CD14-positive monocyte (primary cell): ENCODE measurements around the gene DGKI. TPM values are rescaled to one million over a fixed set of nuclear protein-coding genes. Genes with fewer than 3 reads are reported as not detected.

Experiments
- DNase-seq, 3 donors: peaks; one replicate each; pipeline ENCODE4 v3.0.0-alpha.2; 2011 to 2022
- H2AFZ ChIP-seq: 2 replicates; pipeline ENCODE4 v1.6.0; 2012; ENCODE audit warnings: mild to moderate bottlenecking, low read depth, low read length, inconsistent platforms; ENCODE audit not compliant: insufficient read depth, poor library complexity, severe bottlenecking
- H3K27ac ChIP-seq, 2 donors: 1 replicate in 1 of 2; 2 replicates in 1 of 2; pipeline ENCODE4 v1.5.1; 2012 to 2013; ENCODE audit warnings: low read length in 2 of 2, control low read depth in 1 of 2, inconsistent platforms in 1 of 2, low read depth in 1 of 2, mild to moderate bottlenecking in 1 of 2
- H3K27me3 ChIP-seq, 2 donors: one replicate each; pipeline versions ENCODE4 v1.6.0 to v1.6.1; 2011 to 2013; ENCODE audit warnings: low read length in 2 of 2; ENCODE audit not compliant: control insufficient read depth in 2 of 2, insufficient read depth in 2 of 2
- H3K36me3 ChIP-seq, 2 donors: replicated peaks in 1 of 2; 1 replicate in 1 of 2; 2 replicates in 1 of 2; pipeline versions ENCODE4 v1.5.1 to v1.6.1; 2012 to 2013; ENCODE audit warnings: low read length in 2 of 2, control low read depth in 1 of 2, inconsistent platforms in 1 of 2, mild to moderate bottlenecking in 1 of 2; ENCODE audit not compliant: insufficient read depth in 2 of 2, control insufficient read depth in 1 of 2
- H3K4me1 ChIP-seq, 2 donors: 1 replicate in 1 of 2; 2 replicates in 1 of 2; pipeline versions ENCODE4 v1.5.1 to v1.6.1; 2012 to 2013; ENCODE audit warnings: low read length in 2 of 2, control low read depth in 1 of 2, inconsistent platforms in 1 of 2, mild to moderate bottlenecking in 1 of 2, moderate library complexity in 1 of 2; ENCODE audit not compliant: insufficient read depth in 2 of 2, control insufficient read depth in 1 of 2
- H3K4me2 ChIP-seq: replicated peaks from 2 replicates; pipeline ENCODE3; 2012; ENCODE audit warnings: low read length, moderate library complexity, mild to moderate bottlenecking; ENCODE audit not compliant: poor library complexity, severe bottlenecking; ENCODE audit errors: extremely low read depth
- H3K4me3 ChIP-seq, 3 experiments: fragments of 200-600 bp in 1 of 3; sonication (generic) in 1 of 3; replicated peaks in 1 of 3; 1 replicate in 2 of 3; 2 replicates in 1 of 3; pipeline ENCODE4 v1.5.1; 2011 to 2013; ENCODE audit warnings: low read length in 3 of 3, mild to moderate bottlenecking in 3 of 3, control low read depth in 2 of 3, low read depth in 2 of 3, inconsistent platforms in 1 of 3, moderate library complexity in 1 of 3
- H3K79me2 ChIP-seq: 2 replicates; pipeline ENCODE4 v1.6.0; 2012; ENCODE audit warnings: mild to moderate bottlenecking, control low read depth, inconsistent platforms, low read length, moderate library complexity; ENCODE audit not compliant: insufficient read depth
- H3K9ac ChIP-seq: 2 replicates; pipeline ENCODE4 v1.6.0; 2017; ENCODE audit warnings: low read length, mild to moderate bottlenecking; ENCODE audit not compliant: insufficient read depth, poor library complexity, severe bottlenecking
- H3K9me3 ChIP-seq, 2 donors: replicated peaks in 1 of 2; 1 replicate in 1 of 2; 2 replicates in 1 of 2; pipeline versions ENCODE4 v1.5.1 to v1.6.1; 2012 to 2013; ENCODE audit warnings: low read length in 2 of 2, control low read depth in 1 of 2; ENCODE audit not compliant: control insufficient read depth in 1 of 2, insufficient read depth in 1 of 2
- H4K20me1 ChIP-seq: 2 replicates; pipeline ENCODE4 v1.6.0; 2012; ENCODE audit warnings: mild to moderate bottlenecking, low read length, control low read depth, moderate library complexity; ENCODE audit not compliant: insufficient read depth
- H3K27ac Mint-ChIP-seq, 7 donors: one replicate each; pipeline ENCODE4 v1.8.0; 2020; ENCODE audit warnings: mild to moderate bottlenecking in 7 of 7, mixed read lengths in 7 of 7, moderate library complexity in 6 of 7, inconsistent platforms in 2 of 7
- H3K27me3 Mint-ChIP-seq, 3 donors: one replicate each; pipeline ENCODE4 v1.8.0; 2021 to 2022; ENCODE audit warnings: low read depth in 3 of 3, mild to moderate bottlenecking in 3 of 3, mixed read lengths in 3 of 3, moderate library complexity in 3 of 3, inconsistent platforms in 1 of 3
- H3K36me3 Mint-ChIP-seq, 2 donors: one replicate each; pipeline ENCODE4 v1.8.0; 2020; ENCODE audit warnings: mixed read lengths in 2 of 2, inconsistent platforms in 1 of 2, mild to moderate bottlenecking in 1 of 2
- H3K4me1 Mint-ChIP-seq: one replicate; pipeline ENCODE4 v1.8.0; 2020; ENCODE audit warnings: mild to moderate bottlenecking, mixed read lengths
- H3K4me3 Mint-ChIP-seq, 2 donors: one replicate each; pipeline ENCODE4 v1.8.0; 2020; ENCODE audit warnings: mild to moderate bottlenecking in 2 of 2, mixed read lengths in 2 of 2, moderate library complexity in 1 of 2
- H3K9me3 Mint-ChIP-seq, 7 donors: one replicate each; pipeline ENCODE4 v1.8.0; 2020 to 2022; ENCODE audit warnings: mixed read lengths in 7 of 7, mild to moderate bottlenecking in 6 of 7, moderate library complexity in 6 of 7, inconsistent platforms in 2 of 7
- WGBS: methylation state at CpG from one replicate; pipeline ENCODE4 v1.1.5; 2013; ENCODE audit warnings: missing lambda C conversion rate; ENCODE audit not compliant: insufficient coverage; 5-methylcytosine and 5-hydroxymethylcytosine counted together
- intact Hi-C, 2 donors: fragments of 100-400 bp; cut with micrococcal nuclease; formaldehyde crosslinking; loops; one replicate each; pipeline versions ENCODE4 v1.15.0 to v1.15.1; 2023
- polyA plus RNA-seq, 3 donors: library from polyadenylated mRNA; depleted of rRNA in 1 of 3; unstranded in 2 of 3; stranded (reverse) in 1 of 3; fragments of 300-500 nt in 2 of 3; fragments of >200 nt in 1 of 3; fragmentation: Illumina TruSeq in 2 of 3; gene quantifications; 1 replicate in 2 of 3; 2 replicates in 1 of 3; pipeline ENCODE4 v1.2.3, GENCODE V29; 2012 to 2021
- TF ChIP-seq, protein P1 (sequence below): fragments of 200-600 bp; IDR thresholded peaks from one replicate; pipeline ENCODE4 v1.8.0; 2022; ENCODE audit warnings: antibody characterized with exemption, mild to moderate bottlenecking

Gene DGKI
- polyA plus RNA-seq, 3 donors: not detected

DNA sequence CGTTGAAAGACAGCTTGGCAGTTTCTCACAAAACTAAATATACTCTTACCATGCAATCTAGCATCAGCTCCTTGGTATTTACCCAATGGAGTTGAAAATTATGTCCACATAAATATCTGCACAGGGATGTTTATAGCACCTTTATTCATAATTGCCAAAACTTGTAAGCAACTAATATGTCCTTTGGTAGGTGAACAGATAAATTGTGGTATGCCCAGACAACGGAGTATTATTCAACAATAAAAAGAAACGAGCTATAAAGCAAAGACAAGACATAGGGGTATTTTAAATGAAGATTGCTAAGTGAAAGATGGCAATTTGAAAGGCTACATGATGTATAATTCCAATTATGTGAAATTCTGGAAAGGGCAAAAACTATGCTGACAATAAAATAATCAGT is 340.7 kb downstream of the DGKI start:
- H3K9me3 ChIP-seq: no peaks in the 10 kb centered on the region
- H3K4me1 Mint-ChIP-seq: no peaks in the 10 kb centered on the region
- no peak overlapping the region for H3K4me3 ChIP-seq
- H3K27me3 Mint-ChIP-seq: no peaks in the 10 kb centered on the region
- intact Hi-C loops: no loop called here
- no peak overlapping the region for H3K4me2 ChIP-seq
- TF ChIP-seq, protein P1, sequence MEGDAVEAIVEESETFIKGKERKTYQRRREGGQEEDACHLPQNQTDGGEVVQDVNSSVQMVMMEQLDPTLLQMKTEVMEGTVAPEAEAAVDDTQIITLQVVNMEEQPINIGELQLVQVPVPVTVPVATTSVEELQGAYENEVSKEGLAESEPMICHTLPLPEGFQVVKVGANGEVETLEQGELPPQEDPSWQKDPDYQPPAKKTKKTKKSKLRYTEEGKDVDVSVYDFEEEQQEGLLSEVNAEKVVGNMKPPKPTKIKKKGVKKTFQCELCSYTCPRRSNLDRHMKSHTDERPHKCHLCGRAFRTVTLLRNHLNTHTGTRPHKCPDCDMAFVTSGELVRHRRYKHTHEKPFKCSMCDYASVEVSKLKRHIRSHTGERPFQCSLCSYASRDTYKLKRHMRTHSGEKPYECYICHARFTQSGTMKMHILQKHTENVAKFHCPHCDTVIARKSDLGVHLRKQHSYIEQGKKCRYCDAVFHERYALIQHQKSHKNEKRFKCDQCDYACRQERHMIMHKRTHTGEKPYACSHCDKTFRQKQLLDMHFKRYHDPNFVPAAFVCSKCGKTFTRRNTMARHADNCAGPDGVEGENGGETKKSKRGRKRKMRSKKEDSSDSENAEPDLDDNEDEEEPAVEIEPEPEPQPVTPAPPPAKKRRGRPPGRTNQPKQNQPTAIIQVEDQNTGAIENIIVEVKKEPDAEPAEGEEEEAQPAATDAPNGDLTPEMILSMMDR: no peak
- 67% methylated on average over 1 of the region's 3 CpGs for WGBS
- H3K4me1 ChIP-seq: no peaks in the 10 kb centered on the region
- H4K20me1 ChIP-seq: no peaks in the 10 kb centered on the region
- H3K36me3 ChIP-seq: no peaks in the 10 kb centered on the region
- no peaks in the 10 kb centered on the region for H3K27me3 ChIP-seq
- H3K27ac Mint-ChIP-seq: no peak overlapping the region
- no peak overlapping the region for H3K9ac ChIP-seq
- H3K4me3 Mint-ChIP-seq: no peak overlapping the region
- H2AFZ ChIP-seq: no peak overlapping the region
- DNase-seq: no peak
- no peaks in the 10 kb centered on the region for H3K36me3 Mint-ChIP-seq
- H3K79me2 ChIP-seq: no peaks in the 10 kb centered on the region
- no peak overlapping the region for H3K27ac ChIP-seq
- H3K9me3 Mint-ChIP-seq: peaks cover 0 to 6% (median 3%) of the 10 kb centered on the region in 7 donors

DNA sequence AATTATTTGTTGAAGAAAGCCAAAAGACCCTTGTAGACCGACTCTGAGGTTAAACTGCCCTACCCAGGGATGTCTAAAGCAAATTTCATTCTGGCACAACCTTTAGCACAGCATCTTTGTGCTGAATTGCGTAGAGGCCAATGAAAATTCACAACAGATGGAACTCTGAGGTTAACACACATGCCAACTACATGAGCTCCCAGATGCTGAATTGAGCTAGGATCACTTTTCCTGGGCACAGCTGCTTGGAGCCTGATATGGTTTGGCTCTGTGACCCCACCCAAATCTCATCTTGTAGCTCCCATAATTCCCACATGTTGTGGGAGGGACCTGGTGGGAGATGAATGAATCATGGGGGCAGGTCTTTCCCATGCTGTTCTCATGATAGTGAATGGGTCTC is 345.2 kb downstream of the DGKI start:
- Histone ChIP-seq H3K4me2 (no peak overlapping the region), H3K27me3 (no peaks in the 10 kb centered on the region), H3K4me1 (no peaks in the 10 kb centered on the region), H3K9ac (no peak overlapping the region), H3K9me3 (no peaks in the 10 kb centered on the region), H2AFZ (no peak overlapping the region), H3K27ac (no peak overlapping the region), H4K20me1 (no peaks in the 10 kb centered on the region), H3K4me3 (no peak overlapping the region), H3K79me2 (no peaks in the 10 kb centered on the region), H3K36me3 (no peaks in the 10 kb centered on the region)
- 92% methylated on average over 2 of the region's 2 CpGs for WGBS
- no peak overlapping the region for H3K27ac Mint-ChIP-seq
- H3K4me3 Mint-ChIP-seq: no peak overlapping the region
- TF ChIP-seq, protein P1: no peak
- DNase-seq: no peak
- intact Hi-C loops: no loop called here
- no peaks in the 10 kb centered on the region for H3K4me1 Mint-ChIP-seq
- peaks cover 0 to 4% (median 3%) of the 10 kb centered on the region in 7 donors for H3K9me3 Mint-ChIP-seq
- peaks cover 0 to 4% (median 2%) of the 10 kb centered on the region in 3 donors for H3K27me3 Mint-ChIP-seq
- H3K36me3 Mint-ChIP-seq: no peaks in the 10 kb centered on the region
